Effector memory CD8-positive, alpha-beta T cell (primary cell): ENCODE measurements around the gene BBLN.

Source experiments
- ATAC-seq: fragments of 150-1000 bp; cut with Tn5 transposase; replicated peaks from 2 replicates; pipeline ENCODE4 v1.10.0; 2021; ENCODE audit warnings: mild to moderate bottlenecking, moderate library complexity
- DNase-seq, 3 experiments: peaks; one replicate each; pipeline ENCODE4 v3.0.0; 2021
- H3K27ac Mint-ChIP-seq, 2 donors: one replicate each; pipeline ENCODE4 v1.8.0; 2022; ENCODE audit warnings: mild to moderate bottlenecking in 2 of 2, mixed read lengths in 2 of 2, moderate library complexity in 2 of 2
- H3K27me3 Mint-ChIP-seq, 2 donors: one replicate each; pipeline ENCODE4 v1.8.0; 2022; ENCODE audit warnings: mixed read lengths in 2 of 2
- H3K36me3 Mint-ChIP-seq: one replicate; pipeline ENCODE4 v1.8.0; 2022; ENCODE audit warnings: mild to moderate bottlenecking, moderate library complexity, mixed read lengths; ENCODE audit not compliant: insufficient read depth
- H3K4me1 Mint-ChIP-seq, 2 donors: one replicate each; pipeline ENCODE4 v1.8.0; 2022; ENCODE audit warnings: low read depth in 2 of 2, mixed read lengths in 2 of 2
- H3K4me3 Mint-ChIP-seq, 2 donors: one replicate each; pipeline ENCODE4 v1.8.0; 2022; ENCODE audit warnings: mild to moderate bottlenecking in 2 of 2, mixed read lengths in 2 of 2, moderate library complexity in 2 of 2
- H3K9me3 Mint-ChIP-seq, 2 donors: one replicate each; pipeline ENCODE4 v1.8.0; 2022; ENCODE audit warnings: mixed read lengths in 2 of 2

Gene BBLN

DNA sequence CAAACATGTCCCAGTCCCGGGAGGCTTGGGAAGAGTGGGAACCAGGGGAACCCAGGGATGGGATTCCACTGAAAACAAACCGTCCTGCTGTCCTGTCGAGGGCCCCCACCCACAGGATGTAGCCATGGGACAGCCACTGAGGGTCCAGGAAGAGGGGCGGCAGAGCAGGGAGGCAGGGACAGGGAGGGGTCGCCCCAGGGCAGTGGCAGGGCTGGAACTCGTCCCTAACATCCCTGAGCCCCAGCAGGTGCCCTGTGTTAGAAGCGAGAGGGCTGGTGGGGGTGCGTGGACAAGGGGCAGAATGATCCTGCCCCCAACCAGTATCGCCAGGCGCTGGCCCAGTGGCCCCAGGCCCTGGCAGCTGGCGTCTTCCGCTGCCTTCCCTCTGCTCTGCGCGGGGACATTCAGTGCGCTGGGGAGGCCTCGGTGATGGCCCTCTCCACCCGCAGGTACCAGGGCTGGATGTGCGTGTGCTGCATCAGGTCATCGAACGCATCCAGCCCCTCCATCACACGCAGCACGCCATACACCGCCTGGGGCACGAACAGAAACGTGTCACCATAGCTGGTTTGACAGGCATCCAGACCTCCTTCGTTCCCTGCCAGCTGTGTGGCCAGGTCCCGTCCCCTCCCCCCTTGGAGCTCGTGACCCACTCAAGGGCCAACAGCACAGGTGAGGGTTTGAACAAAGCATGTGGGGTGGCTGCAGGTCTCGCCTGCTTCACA, 39.2 kb upstream of the BBLN start:
- peaks cover 25% of the 10 kb centered on the region for H3K36me3 Mint-ChIP-seq
- no peak overlapping the region for H3K27ac Mint-ChIP-seq
- H3K4me1 Mint-ChIP-seq, result peaks cover 17 to 22% of the 10 kb centered on the region in 2 donors
- no peaks in the 10 kb centered on the region for H3K27me3 Mint-ChIP-seq
- no peak overlapping the region for H3K4me3 Mint-ChIP-seq
- no peak for DNase-seq
- no peaks in the 10 kb centered on the region for H3K9me3 Mint-ChIP-seq
- ATAC-seq, result no peak

DNA sequence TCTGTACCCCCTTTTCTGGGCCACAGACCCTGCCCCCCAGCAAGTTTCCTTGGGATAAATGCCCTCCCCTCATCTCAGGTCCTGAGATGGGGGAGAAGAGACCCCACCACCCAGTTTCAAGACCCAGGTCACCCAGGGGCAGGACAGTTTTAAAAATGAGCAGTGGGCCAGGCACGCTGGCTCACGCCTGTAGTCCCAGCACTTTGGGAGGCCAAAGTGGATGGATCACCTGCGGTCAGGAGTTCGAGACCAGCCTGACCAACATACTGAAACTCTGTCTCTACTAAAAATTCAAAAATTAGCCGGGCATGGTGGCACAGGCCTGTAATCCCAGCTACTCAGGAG, 38.6 kb upstream of the BBLN start:
- no peaks in the 10 kb centered on the region for H3K9me3 Mint-ChIP-seq
- no peaks in the 10 kb centered on the region for H3K27me3 Mint-ChIP-seq
- peaks cover 22 to 27% of the 10 kb centered on the region in 2 donors for H3K4me1 Mint-ChIP-seq
- no peak for DNase-seq
- H3K4me3 Mint-ChIP-seq, result no peak overlapping the region
- H3K36me3 Mint-ChIP-seq, result peaks cover 25% of the 10 kb centered on the region
- H3K27ac Mint-ChIP-seq, result peak overlapping the region in 1 of 2 donors; percentile 46
- ATAC-seq, result no peak

DNA sequence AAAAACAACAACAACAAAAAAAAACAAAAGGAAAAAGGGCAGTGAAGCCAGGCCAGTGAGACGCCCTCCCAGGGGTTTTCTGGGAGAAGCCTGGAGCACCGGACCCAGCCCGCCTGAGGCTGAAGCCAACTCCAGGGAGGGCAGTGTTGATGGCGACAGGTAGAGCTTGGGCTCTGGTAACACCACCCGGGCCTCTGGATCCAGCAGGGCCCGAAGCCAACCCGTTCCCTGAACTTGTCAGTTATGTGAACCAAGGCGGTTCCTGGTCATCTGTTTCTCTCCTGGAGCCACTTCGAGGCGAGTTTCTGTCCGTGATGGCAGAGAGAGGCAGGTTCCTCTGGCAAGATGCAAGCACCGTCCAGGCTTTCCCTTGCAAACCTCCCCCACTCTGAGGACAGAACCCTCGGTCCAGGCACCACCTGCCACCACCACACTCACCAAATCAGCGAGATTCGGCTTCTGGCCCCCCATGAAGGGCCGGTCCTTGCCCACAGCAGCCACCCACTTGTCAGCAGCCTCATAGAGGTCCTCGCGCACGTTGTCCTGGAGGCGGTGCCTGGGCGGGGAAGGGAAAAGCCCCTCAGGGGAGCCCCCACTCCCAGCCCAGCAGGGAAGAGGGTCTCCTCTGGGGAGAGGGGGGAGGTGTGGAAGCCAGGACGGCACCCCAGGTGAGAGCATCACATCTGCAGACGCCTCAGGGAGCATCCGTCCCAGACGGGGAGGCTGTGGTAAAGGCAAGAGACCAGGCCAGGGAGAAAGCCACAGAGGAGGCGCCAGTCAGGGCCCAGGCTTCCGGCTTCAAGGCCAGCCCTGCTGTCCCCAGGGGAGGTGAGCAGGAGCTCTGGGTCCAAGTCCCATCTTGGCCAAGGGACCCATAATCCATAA, 37.9 kb upstream of the BBLN start:
- no peak for DNase-seq
- no peaks in the 10 kb centered on the region for H3K27me3 Mint-ChIP-seq
- no peaks in the 10 kb centered on the region for H3K9me3 Mint-ChIP-seq
- H3K36me3 Mint-ChIP-seq, result peaks cover 28% of the 10 kb centered on the region
- no peak overlapping the region for H3K4me3 Mint-ChIP-seq
- H3K27ac Mint-ChIP-seq, result peak overlapping the region in 1 of 2 donors; percentile 46
- peaks cover 22 to 27% of the 10 kb centered on the region in 2 donors for H3K4me1 Mint-ChIP-seq
- ATAC-seq, result no peak

DNA sequence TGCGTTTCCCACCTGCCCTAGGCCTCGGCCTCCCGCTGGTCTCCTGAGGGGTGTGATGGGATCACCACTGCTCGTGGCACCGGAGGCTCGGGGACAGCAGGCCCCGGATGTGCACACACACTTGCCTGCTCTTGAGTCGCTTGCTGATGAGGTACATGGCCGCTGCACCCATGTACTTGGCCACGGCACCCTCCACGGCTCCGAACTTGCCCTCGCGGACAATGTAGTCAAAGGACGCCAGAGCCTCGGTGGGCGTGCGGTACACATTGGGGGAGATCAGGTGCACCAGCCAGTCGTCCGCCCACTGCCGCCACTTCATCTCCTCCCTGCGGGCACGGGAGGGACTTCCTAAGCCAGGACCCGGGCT, 37.3 kb upstream of the BBLN start:
- H3K36me3 Mint-ChIP-seq, result peaks cover 29% of the 10 kb centered on the region
- no peaks in the 10 kb centered on the region for H3K27me3 Mint-ChIP-seq
- no peak for DNase-seq
- H3K4me1 Mint-ChIP-seq, result peaks cover 19 to 23% of the 10 kb centered on the region in 2 donors
- H3K9me3 Mint-ChIP-seq, result no peaks in the 10 kb centered on the region
- no peak for ATAC-seq
- no peak overlapping the region for H3K4me3 Mint-ChIP-seq
- no peak overlapping the region for H3K27ac Mint-ChIP-seq

DNA sequence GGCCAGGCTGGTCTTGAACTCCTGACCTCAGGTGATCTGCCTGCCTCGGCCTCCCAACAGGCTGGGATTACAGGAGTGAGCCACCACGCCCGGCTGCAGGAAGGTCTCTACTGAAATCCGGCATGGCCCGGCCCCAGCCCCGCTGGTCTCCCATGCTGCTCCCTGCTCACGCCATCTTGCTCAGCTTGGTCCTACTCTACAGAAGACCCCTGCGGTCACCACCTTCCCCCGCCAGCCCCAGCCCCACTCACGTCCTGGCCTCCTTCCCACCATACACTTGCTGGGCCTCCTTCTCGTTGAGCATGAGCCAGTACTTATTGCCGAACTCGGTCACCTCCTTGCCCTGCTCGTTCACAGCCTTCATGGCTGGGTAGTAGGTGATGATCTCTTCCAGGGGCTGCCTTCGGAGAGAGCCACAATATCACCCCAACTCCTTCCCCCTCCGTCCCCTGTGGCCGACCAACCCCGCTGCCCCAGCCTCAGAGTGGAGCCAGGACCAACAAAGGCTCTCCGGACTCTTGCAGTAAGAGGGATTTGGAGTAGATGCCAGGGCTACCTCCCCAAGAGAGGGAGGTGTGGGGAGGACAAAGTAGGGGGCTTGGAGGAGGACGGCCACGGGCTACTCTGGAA, 36.5 kb upstream of the BBLN start:
- DNase-seq (no peak), ATAC-seq (no peak)
- no peaks in the 10 kb centered on the region for H3K9me3 Mint-ChIP-seq
- peaks cover 17 to 25% of the 10 kb centered on the region in 2 donors for H3K4me1 Mint-ChIP-seq
- no peak overlapping the region for H3K4me3 Mint-ChIP-seq
- no peaks in the 10 kb centered on the region for H3K27me3 Mint-ChIP-seq
- H3K27ac Mint-ChIP-seq, result no peak overlapping the region
- H3K36me3 Mint-ChIP-seq, result peaks cover 35% of the 10 kb centered on the region

DNA sequence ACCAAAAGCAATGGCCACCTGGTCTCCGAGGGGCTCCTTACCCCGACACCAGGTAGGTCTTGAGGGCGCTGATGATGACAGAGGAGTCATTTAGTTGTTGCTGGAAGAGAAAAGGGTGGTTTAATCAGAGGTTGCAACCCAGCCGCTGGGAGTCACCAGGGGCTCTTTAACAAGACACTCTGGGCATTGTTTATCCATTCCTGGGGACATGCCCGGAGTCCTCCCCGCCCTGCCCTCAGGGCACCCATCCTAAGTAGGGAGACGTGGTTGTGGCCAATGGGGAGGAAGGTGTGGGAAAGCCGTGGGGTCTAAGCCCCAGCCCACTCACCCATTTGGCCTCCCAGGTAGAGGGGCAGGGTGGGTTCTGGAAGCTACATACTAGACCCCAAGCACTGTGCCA, 35.6 kb upstream of the BBLN start:
- Mint-ChIP-seq H3K4me3 (no peak overlapping the region), H3K27ac (peak overlapping the region in 1 of 2 donors; percentile 99), H3K27me3 (no peaks in the 10 kb centered on the region), H3K9me3 (no peaks in the 10 kb centered on the region), H3K36me3 (peaks cover 40% of the 10 kb centered on the region), H3K4me1 (peaks cover 23 to 30% of the 10 kb centered on the region in 2 donors)
- DNase-seq (no peak), ATAC-seq (no peak)

DNA sequence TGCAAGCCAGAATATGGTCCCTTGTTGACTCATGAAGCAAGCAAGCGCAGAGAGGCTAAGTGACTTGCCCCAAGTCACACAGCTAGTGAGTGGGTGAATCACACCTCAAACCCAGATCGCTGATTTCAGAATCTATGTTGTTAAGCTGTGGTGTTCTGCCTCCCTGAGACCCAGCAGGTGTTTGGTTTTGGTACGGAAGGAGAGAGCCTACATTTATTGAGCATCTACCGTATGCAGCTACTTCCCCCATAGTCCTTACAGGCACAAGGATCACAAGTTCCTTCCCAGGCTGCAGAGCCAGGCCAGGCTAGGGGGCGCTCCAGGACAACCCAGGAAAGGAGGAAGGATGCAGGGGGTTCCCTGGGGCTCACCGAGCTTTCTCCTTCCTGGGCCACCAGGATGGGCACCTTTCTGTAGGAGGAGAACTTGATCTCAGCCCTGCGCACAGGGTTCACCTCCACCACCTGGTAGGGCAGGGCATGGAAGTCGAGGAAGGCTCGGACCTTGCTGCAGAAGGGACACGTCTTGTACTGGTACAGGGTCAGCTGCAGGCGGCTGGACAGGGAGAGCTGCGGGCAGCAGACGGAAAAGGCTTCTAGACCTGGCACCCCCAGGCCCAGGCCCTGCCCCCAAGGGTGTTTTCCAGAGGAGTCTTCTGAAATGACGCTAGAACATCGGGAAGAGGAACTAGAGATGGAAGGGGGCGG, 35.0 kb upstream of the BBLN start:
- ATAC-seq (no peak), DNase-seq (no peak)
- no peaks in the 10 kb centered on the region for H3K27me3 Mint-ChIP-seq
- peak overlapping the region; percentile 54 to 99 for H3K27ac Mint-ChIP-seq
- H3K4me3 Mint-ChIP-seq, result peak overlapping the region; percentile 37 to 44
- peaks cover 40% of the 10 kb centered on the region for H3K36me3 Mint-ChIP-seq
- peaks cover 26 to 32% of the 10 kb centered on the region in 2 donors for H3K4me1 Mint-ChIP-seq
- no peaks in the 10 kb centered on the region for H3K9me3 Mint-ChIP-seq

DNA sequence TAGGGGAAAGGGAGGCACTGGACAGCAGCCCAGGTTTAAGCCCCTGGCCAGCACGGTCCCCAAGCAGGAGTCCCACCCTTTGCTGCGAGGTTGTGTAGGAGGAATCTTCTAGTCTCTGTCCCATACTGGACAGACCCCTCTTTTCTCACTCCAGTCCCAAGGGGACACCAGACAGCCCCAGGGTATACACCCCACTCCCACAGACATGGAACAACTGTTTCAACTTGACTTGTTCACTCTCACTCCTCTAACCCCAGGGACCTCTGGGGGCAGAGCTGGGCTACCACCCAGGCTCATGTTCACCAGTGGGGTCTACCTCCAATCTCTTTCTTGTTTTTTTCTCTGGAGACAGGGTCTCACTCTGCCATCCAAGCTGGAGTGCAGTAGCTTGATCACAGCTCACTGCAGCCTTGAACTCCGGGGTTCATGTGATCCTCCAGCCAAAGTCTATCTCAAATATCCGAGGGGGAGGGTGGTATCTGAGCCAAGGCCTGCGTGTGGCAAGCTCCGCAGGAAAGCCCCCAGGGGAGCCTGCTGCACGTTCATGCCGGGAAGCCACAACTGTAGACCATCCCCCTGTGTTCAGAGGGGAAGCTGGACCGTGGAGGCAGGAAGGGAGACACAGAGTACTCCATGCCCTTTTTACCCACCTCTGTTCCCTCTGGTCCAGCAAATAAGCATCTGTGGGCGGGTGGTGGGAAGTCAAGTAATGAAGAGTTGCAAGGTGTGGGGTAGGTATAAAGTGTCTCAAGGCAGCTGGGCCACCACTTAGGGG, 34.3 kb upstream of the BBLN start:
- Mint-ChIP-seq H3K4me3 (peak overlapping the region; percentile 98 to 99), H3K27ac (peak overlapping the region; percentile 54 to 99), H3K27me3 (no peaks in the 10 kb centered on the region), H3K4me1 (peaks cover 26 to 32% of the 10 kb centered on the region in 2 donors), H3K36me3 (peaks cover 35% of the 10 kb centered on the region), H3K9me3 (no peaks in the 10 kb centered on the region)
- ATAC-seq, result no peak
- DNase-seq, result no peak

DNA sequence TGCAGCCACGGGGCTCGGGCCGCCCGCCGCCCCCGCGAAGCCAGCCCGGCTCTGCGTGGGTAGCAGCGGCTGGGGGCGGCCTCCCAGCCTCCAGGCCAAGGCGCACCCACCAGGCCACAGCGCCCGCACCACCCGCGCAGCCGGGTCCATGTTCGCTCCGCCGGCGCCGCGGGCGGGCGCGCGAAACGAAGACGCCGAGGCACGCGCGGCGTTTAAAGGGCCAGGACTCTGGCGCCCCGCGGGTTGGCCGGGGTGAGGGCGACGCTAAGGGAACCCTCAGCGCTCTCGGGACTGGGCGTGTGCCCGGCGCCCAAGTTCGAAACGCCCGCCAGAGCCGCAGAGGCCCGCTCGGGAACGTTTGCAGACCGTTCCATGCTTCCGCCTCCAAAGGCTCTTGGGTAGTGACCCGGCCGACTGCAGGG, 32.5 kb upstream of the BBLN start, which contains the start of gene PTGES2:
PTGES2 (minus strand) TSS at position 162 of the 422 bp plus-strand sequence; CDS start at position 150, 12 bp downstream.
- H3K27ac Mint-ChIP-seq, result peak within 1 kb of the TSS; percentile 98 to 99
- ATAC-seq (peak; percentile 72), DNase-seq (peak; percentile 78 to 79 (median 78))
- H3K27me3 Mint-ChIP-seq, result peaks cover 2 to 13% of the 10 kb centered on the region in 2 donors
- no peaks in the 10 kb centered on the region for H3K9me3 Mint-ChIP-seq
- H3K4me1 Mint-ChIP-seq, result peaks cover 26 to 32% of the 10 kb centered on the region in 2 donors
- H3K4me3 Mint-ChIP-seq, result peak within 1 kb of the TSS; percentile 98 to 99
- peaks cover 27% of the 10 kb centered on the region for H3K36me3 Mint-ChIP-seq

DNA sequence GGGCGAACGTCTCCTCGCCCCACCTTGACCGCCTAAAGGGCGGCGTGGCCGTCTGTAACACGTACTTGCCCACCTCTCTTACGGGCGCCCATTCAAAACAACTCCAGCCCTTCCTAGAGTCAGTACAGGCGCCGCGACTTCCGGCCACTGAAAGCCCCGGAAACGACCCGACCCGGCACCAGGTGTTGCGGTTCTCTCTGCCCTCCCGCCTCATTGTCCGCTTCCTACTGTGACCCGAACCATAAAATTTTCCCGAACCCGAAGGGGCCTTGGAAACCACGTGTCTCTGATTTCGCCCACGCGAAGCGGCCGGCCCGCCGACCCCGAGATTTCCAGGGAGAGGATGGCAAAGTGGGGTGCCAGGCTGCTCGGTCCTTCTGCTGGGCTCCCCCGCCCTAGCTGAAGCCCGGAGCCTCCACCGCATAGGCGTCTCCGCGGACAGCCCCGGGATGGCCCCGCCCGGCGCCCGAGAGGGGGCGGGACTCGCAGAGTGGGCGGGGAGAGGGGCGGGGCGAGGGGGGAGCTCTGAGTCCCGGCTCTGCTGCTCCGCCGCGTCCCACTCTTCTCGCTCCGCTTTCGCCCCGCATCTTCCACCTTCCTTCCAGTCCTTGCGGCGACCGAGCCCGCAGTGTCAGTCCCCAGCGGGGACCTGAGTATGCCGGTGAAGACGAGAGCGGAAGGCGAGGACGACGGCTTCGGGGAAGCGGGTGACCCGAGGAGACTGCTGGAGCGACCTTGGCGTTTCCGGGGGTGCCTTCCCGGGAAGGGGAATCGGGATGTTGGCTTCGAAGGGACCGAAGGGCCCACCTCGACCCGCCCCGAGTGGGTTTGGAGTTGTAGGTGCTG, 31.9 kb upstream of the BBLN start:
- Mint-ChIP-seq H3K4me3 (peak overlapping the region; percentile 98 to 99), H3K36me3 (peaks cover 25% of the 10 kb centered on the region), H3K27ac (peak overlapping the region; percentile 98 to 99), H3K4me1 (peaks cover 26 to 32% of the 10 kb centered on the region in 2 donors), H3K27me3 (peaks cover 8 to 19% of the 10 kb centered on the region in 2 donors), H3K9me3 (no peaks in the 10 kb centered on the region)
- DNase-seq (peak; percentile 79 to 90 (median 83)), ATAC-seq (peak; percentile 77)

DNA sequence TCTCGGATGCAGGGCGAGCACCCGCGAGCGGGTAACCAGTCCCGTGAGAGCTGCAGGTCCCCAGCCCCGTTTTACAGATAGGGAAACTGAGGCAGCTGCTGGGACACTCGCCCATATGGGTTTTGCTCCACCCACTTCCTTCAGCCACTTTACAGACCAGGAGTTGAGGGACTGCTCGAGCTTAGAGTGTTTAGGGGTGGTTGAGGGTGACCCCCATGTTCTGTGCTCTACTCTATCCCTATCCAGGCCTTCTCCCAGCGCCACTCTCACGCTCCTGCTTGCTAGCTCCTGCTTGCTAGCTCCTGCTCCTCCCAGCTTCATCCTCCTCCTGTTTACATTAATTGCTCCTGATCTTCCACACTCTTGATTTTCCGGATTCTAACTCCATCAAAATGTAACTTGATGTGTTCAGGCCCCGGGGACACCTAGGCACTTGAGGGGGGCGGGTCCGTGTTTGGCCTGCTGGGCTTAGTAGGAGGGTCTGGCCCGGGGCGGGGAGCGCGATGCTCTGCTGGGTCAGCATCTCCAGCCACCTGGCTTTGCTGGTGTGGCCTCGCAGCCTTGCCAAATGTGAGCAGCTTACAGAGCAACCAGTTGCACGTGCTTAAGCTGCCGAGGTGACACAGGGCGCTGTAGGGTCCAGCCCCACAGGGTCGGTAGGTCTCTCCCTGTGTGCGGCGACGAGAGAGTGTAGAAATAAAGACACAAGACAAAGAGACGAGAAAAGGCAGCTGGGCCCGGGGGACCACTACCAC, 31.1 kb upstream of the BBLN start:
- Mint-ChIP-seq H3K4me1 (peaks cover 26 to 32% of the 10 kb centered on the region in 2 donors), H3K27ac (peak overlapping the region; percentile 98 to 99), H3K36me3 (peaks cover 24% of the 10 kb centered on the region), H3K27me3 (peaks cover 11 to 27% of the 10 kb centered on the region in 2 donors), H3K4me3 (peak overlapping the region; percentile 98 to 99), H3K9me3 (no peaks in the 10 kb centered on the region)
- no peak for ATAC-seq
- peak in 1 of 3 experiments; percentile 16 for DNase-seq
